ENCODE data around the gene INHBA.

Gene INHBA

GRCh38 chr7:41696323-41696916 is 6.5 kb downstream of the INHBA start:
- Histone ChIP-seq H3K27ac (ENCODE audit: low read depth, low read length) (no peak overlapping the region), H3K4me3 (ENCODE audit: low read depth in 1 of 2, low read length in 2 of 2) (peak overlapping the region in 1 of 2 donors; percentile 33), H3K4me1 (ENCODE audit: insufficient read depth, low read length) (no peaks in the 10 kb centered on the region), H3K36me3 (ENCODE audit: insufficient read depth, low read length) (no peaks in the 10 kb centered on the region), H3K9me3 (ENCODE audit: low read length) (no peaks in the 10 kb centered on the region), H3K27me3 (ENCODE audit: control insufficient read depth in 1 of 2, insufficient read depth in 2 of 2, low read length in 2 of 2) (peaks cover 4 to 6% of the 10 kb centered on the region in 2 donors), H3K9ac (ENCODE audit: low read length) (no peak overlapping the region)

GRCh38 chr7:41695661-41696322 is 7.1 kb downstream of the INHBA start:
- Histone ChIP-seq H3K27me3 (ENCODE audit: control insufficient read depth in 1 of 2, insufficient read depth in 2 of 2, low read length in 2 of 2) (peaks cover under 1 to 4% of the 10 kb centered on the region in 2 donors), H3K9ac (ENCODE audit: low read length) (no peak overlapping the region), H3K36me3 (ENCODE audit: insufficient read depth, low read length) (no peaks in the 10 kb centered on the region), H3K9me3 (ENCODE audit: low read length) (no peaks in the 10 kb centered on the region), H3K4me1 (ENCODE audit: insufficient read depth, low read length) (no peaks in the 10 kb centered on the region), H3K27ac (ENCODE audit: low read depth, low read length) (no peak overlapping the region), H3K4me3 (ENCODE audit: low read depth in 1 of 2, low read length in 2 of 2) (peak overlapping the region in 1 of 2 donors; percentile 33)

- no peak overlapping the region for H3K4me3 ChIP-seq (ENCODE audit: low read depth in 1 of 2, low read length in 2 of 2)
- no peak overlapping the region for H3K9ac ChIP-seq (ENCODE audit: low read length)
- H3K27ac ChIP-seq (ENCODE audit: low read depth, low read length), result no peak overlapping the region
- peaks cover 0 to 4% of the 10 kb centered on the region in 2 donors for H3K27me3 ChIP-seq (ENCODE audit: control insufficient read depth in 1 of 2, insufficient read depth in 2 of 2, low read length in 2 of 2)
- no peaks in the 10 kb centered on the region for H3K36me3 ChIP-seq (ENCODE audit: insufficient read depth, low read length)
- H3K4me1 ChIP-seq (ENCODE audit: insufficient read depth, low read length), result no peaks in the 10 kb centered on the region
- no peaks in the 10 kb centered on the region for H3K9me3 ChIP-seq (ENCODE audit: low read length)
These were observed 8.4 kb downstream of the INHBA start for GRCh38 chr7:41694495-41694894.

GRCh38 chr7:41693150-41693997 is 9.5 kb downstream of the INHBA start:
- Histone ChIP-seq H3K27me3 (ENCODE audit: control insufficient read depth in 1 of 2, insufficient read depth in 2 of 2, low read length in 2 of 2) (no peaks in the 10 kb centered on the region), H3K27ac (ENCODE audit: low read depth, low read length) (no peak overlapping the region), H3K4me1 (ENCODE audit: insufficient read depth, low read length) (no peaks in the 10 kb centered on the region), H3K9ac (ENCODE audit: low read length) (no peak overlapping the region), H3K9me3 (ENCODE audit: low read length) (no peaks in the 10 kb centered on the region), H3K4me3 (ENCODE audit: low read depth in 1 of 2, low read length in 2 of 2) (no peak overlapping the region), H3K36me3 (ENCODE audit: insufficient read depth, low read length) (no peaks in the 10 kb centered on the region)

- Histone ChIP-seq H3K4me3 (ENCODE audit: low read depth in 1 of 2, low read length in 2 of 2) (no peak overlapping the region), H3K4me1 (ENCODE audit: insufficient read depth, low read length) (no peaks in the 10 kb centered on the region), H3K36me3 (ENCODE audit: insufficient read depth, low read length) (no peaks in the 10 kb centered on the region), H3K9ac (ENCODE audit: low read length) (no peak overlapping the region), H3K27ac (ENCODE audit: low read depth, low read length) (no peak overlapping the region), H3K27me3 (ENCODE audit: control insufficient read depth in 1 of 2, insufficient read depth in 2 of 2, low read length in 2 of 2) (no peaks in the 10 kb centered on the region), H3K9me3 (ENCODE audit: low read length) (no peaks in the 10 kb centered on the region)
These were observed 10.6 kb downstream of the INHBA start for GRCh38 chr7:41692251-41692650.

- Histone ChIP-seq H3K4me1 (ENCODE audit: insufficient read depth, low read length) (no peaks in the 10 kb centered on the region), H3K9me3 (ENCODE audit: low read length) (no peaks in the 10 kb centered on the region), H3K36me3 (ENCODE audit: insufficient read depth, low read length) (no peaks in the 10 kb centered on the region), H3K27ac (ENCODE audit: low read depth, low read length) (no peak overlapping the region), H3K4me3 (ENCODE audit: low read depth in 1 of 2, low read length in 2 of 2) (no peak overlapping the region), H3K9ac (ENCODE audit: low read length) (no peak overlapping the region), H3K27me3 (ENCODE audit: control insufficient read depth in 1 of 2, insufficient read depth in 2 of 2, low read length in 2 of 2) (no peaks in the 10 kb centered on the region)
These were observed 11.4 kb downstream of the INHBA start for GRCh38 chr7:41691286-41692190.

- Histone ChIP-seq H3K9ac (ENCODE audit: low read length) (no peak overlapping the region), H3K36me3 (ENCODE audit: insufficient read depth, low read length) (no peaks in the 10 kb centered on the region), H3K9me3 (ENCODE audit: low read length) (no peaks in the 10 kb centered on the region), H3K4me1 (ENCODE audit: insufficient read depth, low read length) (no peaks in the 10 kb centered on the region), H3K4me3 (ENCODE audit: low read depth in 1 of 2, low read length in 2 of 2) (no peak overlapping the region), H3K27me3 (ENCODE audit: control insufficient read depth in 1 of 2, insufficient read depth in 2 of 2, low read length in 2 of 2) (no peaks in the 10 kb centered on the region), H3K27ac (ENCODE audit: low read depth, low read length) (no peak overlapping the region)
These were observed 13.1 kb downstream of the INHBA start for GRCh38 chr7:41689815-41690214.

GRCh38 chr7:41688906-41689305 is 14.0 kb downstream of the INHBA start:
- Histone ChIP-seq H3K4me1 (ENCODE audit: insufficient read depth, low read length) (no peaks in the 10 kb centered on the region), H3K9me3 (ENCODE audit: low read length) (no peaks in the 10 kb centered on the region), H3K27me3 (ENCODE audit: control insufficient read depth in 1 of 2, insufficient read depth in 2 of 2, low read length in 2 of 2) (no peaks in the 10 kb centered on the region), H3K4me3 (ENCODE audit: low read depth in 1 of 2, low read length in 2 of 2) (no peak overlapping the region), H3K9ac (ENCODE audit: low read length) (no peak overlapping the region), H3K27ac (ENCODE audit: low read depth, low read length) (no peak overlapping the region), H3K36me3 (ENCODE audit: insufficient read depth, low read length) (no peaks in the 10 kb centered on the region)

GRCh38 chr7:41688012-41688625 is 14.8 kb downstream of the INHBA start:
- Histone ChIP-seq H3K9me3 (ENCODE audit: low read length) (no peaks in the 10 kb centered on the region), H3K4me3 (ENCODE audit: low read depth in 1 of 2, low read length in 2 of 2) (no peak overlapping the region), H3K9ac (ENCODE audit: low read length) (no peak overlapping the region), H3K27ac (ENCODE audit: low read depth, low read length) (no peak overlapping the region), H3K36me3 (ENCODE audit: insufficient read depth, low read length) (no peaks in the 10 kb centered on the region), H3K4me1 (ENCODE audit: insufficient read depth, low read length) (no peaks in the 10 kb centered on the region), H3K27me3 (ENCODE audit: control insufficient read depth in 1 of 2, insufficient read depth in 2 of 2, low read length in 2 of 2) (no peaks in the 10 kb centered on the region)

- H3K27ac ChIP-seq (ENCODE audit: low read depth, low read length), result no peak overlapping the region
- no peak overlapping the region for H3K4me3 ChIP-seq (ENCODE audit: low read depth in 1 of 2, low read length in 2 of 2)
- no peaks in the 10 kb centered on the region for H3K36me3 ChIP-seq (ENCODE audit: insufficient read depth, low read length)
- no peaks in the 10 kb centered on the region for H3K4me1 ChIP-seq (ENCODE audit: insufficient read depth, low read length)
- no peaks in the 10 kb centered on the region for H3K9me3 ChIP-seq (ENCODE audit: low read length)
- no peaks in the 10 kb centered on the region for H3K27me3 ChIP-seq (ENCODE audit: control insufficient read depth in 1 of 2, insufficient read depth in 2 of 2, low read length in 2 of 2)
- no peak overlapping the region for H3K9ac ChIP-seq (ENCODE audit: low read length)
These were observed 17.2 kb downstream of the INHBA start for GRCh38 chr7:41685684-41686083.

Measured in muscle layer of colon (tissue), 2 donors.